Fibroblast of villous mesenchyme (primary cell): ENCODE results near the gene ANO2. TPM values are rescaled to one million over a fixed set of nuclear protein-coding genes. Genes with fewer than 3 reads are reported as not detected.

Experiments
- DNase-seq: peaks from one replicate; pipeline ENCODE4 v3.0.0-alpha.2; 2010; ENCODE audit warnings: low read depth
- H3K4me3 ChIP-seq: 2 replicates; pipeline ENCODE4 v1.5.1; 2011; ENCODE audit warnings: low read depth, mild to moderate bottlenecking, low read length
- CTCF ChIP-seq: IDR thresholded peaks from 2 replicates; pipeline ENCODE4 v1.5.1; 2012; ENCODE audit warnings: low read depth, mild to moderate bottlenecking, low read length; ENCODE audit not compliant: insufficient read depth
- total RNA-seq: library from RNA; depleted of rRNA; stranded (reverse); fragments of >200 nt; gene quantifications from 2 replicates; pipeline ENCODE4 v1.2.3, GENCODE V29; 2012

Gene ANO2
- total RNA-seq, 1 donor: 0.43 TPM

GRCh38 chr12:5584412-5585175 lies 360.5 kb downstream of the ANO2 start:
- no peak overlapping the region for H3K4me3 ChIP-seq
- DNase-seq: no peak
- no peak for TF ChIP-seq CTCF

DNA sequence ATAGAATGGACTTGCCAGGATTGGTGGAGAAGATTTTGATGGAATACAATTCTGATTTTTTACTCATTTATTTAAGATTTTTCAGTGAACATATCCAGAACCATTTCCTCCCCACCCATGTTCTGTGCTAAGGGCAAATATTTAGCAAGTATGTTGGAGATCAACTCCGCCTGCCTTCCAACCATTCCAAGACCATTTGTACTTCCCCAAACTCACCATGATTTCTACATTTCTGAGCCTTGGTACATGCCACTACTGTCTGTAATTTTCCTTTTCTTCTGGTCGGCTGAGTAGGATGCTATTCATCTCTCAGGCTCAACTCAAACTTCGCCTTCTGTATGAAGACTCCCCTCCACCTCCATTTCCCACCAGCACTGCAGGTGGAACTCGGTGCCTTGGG lies 362.5 kb downstream of the ANO2 start:
- no peak for TF ChIP-seq CTCF
- no peak overlapping the region for H3K4me3 ChIP-seq
- DNase-seq: no peak

DNA sequence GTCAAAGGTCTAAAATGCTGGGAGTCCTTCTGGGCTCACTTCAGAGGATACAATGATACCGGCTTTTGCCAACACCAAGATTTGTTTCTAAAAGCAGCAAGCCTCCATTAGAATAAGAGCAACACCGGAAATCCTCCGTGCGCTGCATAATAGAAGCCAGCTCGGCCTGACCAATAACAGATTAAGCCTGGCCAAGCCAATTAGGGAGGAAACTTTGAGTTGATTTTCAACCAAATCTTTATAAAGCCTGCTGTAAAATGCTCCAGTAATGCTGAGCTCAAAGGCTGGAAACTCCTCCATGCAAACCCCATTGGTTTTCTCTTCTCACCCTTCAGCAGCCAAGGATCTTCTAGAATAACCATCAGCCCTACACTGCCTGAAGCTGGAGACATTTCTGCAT lies 363.0 kb downstream of the ANO2 start:
- no peak overlapping the region for H3K4me3 ChIP-seq
- DNase-seq: no peak
- TF ChIP-seq CTCF: no peak

DNA sequence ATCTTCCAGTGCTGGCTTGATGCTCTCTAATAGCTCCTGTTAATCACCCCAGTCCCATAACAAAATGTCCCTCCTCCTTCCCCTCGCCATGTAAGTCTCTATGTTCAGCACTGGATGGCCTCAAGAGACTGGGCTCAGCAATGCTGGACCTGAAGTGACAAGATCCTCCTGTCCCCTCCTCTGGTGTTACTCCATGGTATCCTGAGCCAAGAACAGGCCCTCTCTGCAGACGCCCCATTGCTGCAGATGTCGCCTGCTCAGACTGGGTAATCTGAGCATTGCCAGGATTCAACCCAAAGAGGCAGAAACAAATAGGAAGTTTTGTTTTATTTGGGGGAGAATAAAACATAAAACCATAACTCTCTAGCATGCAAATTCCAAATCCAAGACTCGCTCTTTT lies 363.4 kb downstream of the ANO2 start:
- TF ChIP-seq CTCF: no peak
- no peak overlapping the region for H3K4me3 ChIP-seq
- DNase-seq: no peak

GRCh38 chr12:5581019-5581418 lies 364.0 kb downstream of the ANO2 start:
- TF ChIP-seq CTCF: no peak
- H3K4me3 ChIP-seq: no peak overlapping the region
- DNase-seq: no peak

DNA sequence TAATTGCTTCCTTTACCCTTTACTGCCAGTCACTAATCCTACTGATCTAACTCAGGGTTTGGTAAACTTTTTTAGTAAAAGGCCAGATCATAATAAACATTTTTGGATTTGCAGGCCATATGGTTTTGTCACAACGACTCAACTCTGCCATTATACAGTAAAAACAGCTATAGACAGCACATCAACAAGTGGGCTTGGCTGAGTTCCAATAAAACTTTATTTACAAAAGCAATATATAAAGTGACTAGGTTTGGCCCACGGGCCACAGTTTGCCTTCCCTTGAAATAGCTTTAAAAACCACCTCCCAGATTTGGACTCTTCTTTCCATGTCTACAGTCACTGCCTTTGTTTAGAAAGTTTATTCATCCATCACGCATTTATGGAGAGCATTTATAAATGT lies 366.3 kb downstream of the ANO2 start:
- H3K4me3 ChIP-seq: no peak overlapping the region
- DNase-seq: no peak
- TF ChIP-seq CTCF: no peak

GRCh38 chr12:5577741-5578140 lies 367.3 kb downstream of the ANO2 start:
- no peak for TF ChIP-seq CTCF
- no peak overlapping the region for H3K4me3 ChIP-seq
- no peak for DNase-seq
